H9 (cell line): ENCODE results near the gene COG4. TPM values are rescaled to one million over a fixed set of nuclear protein-coding genes. Genes with fewer than 3 reads are reported as not detected.

ENCODE experiments used
- DNase-seq: peaks from one replicate; pipeline ENCODE4 v3.0.0-alpha.2; 2017
- H2AFZ ChIP-seq: one replicate; pipeline ENCODE4 v1.6.1; 2013; ENCODE audit warnings: mild to moderate bottlenecking, low read length, control low read depth, moderate library complexity
- H2AK5ac ChIP-seq: 2 replicates; pipeline ENCODE4 v1.6.1; 2013; ENCODE audit warnings: low read length, control low read depth, mixed read lengths; ENCODE audit not compliant: insufficient read length
- H2BK120ac ChIP-seq: one replicate; pipeline ENCODE4 v1.6.1; 2013; ENCODE audit warnings: low read depth, mild to moderate bottlenecking, low read length, control low read depth, inconsistent platforms; ENCODE audit not compliant: poor library complexity, severe bottlenecking
- H2BK12ac ChIP-seq: 2 replicates; pipeline ENCODE4 v1.6.1; 2013; ENCODE audit warnings: low read length, control low read depth, mixed read lengths, low read depth; ENCODE audit not compliant: insufficient read length
- H2BK15ac ChIP-seq: 2 replicates; pipeline ENCODE4 v1.6.1; 2013; ENCODE audit warnings: low read depth, low read length, control low read depth
- H2BK20ac ChIP-seq: one replicate; pipeline ENCODE4 v1.6.1; 2013; ENCODE audit warnings: low read depth, mild to moderate bottlenecking, low read length, control low read depth, inconsistent platforms; ENCODE audit not compliant: poor library complexity, severe bottlenecking
- H2BK5ac ChIP-seq: 2 replicates; pipeline ENCODE4 v1.6.1; 2013; ENCODE audit warnings: low read length, control low read depth, mixed read lengths; ENCODE audit not compliant: insufficient read length
- H3K14ac ChIP-seq: 2 replicates; pipeline ENCODE4 v1.6.1; 2013; ENCODE audit warnings: low read length, control low read depth; ENCODE audit not compliant: insufficient read depth
- H3K18ac ChIP-seq: 2 replicates; pipeline ENCODE4 v1.6.1; 2013; ENCODE audit warnings: low read depth, mild to moderate bottlenecking, mixed read lengths, low read length, control low read depth; ENCODE audit not compliant: insufficient read length
- H3K23ac ChIP-seq: 2 replicates; pipeline ENCODE4 v1.6.1; 2013; ENCODE audit warnings: low read length, control low read depth, mixed read lengths, low read depth; ENCODE audit not compliant: insufficient read length
- H3K23me2 ChIP-seq: 2 replicates; pipeline ENCODE4 v1.6.1; 2013; ENCODE audit warnings: low read depth, mild to moderate bottlenecking, mixed read lengths, low read length, control low read depth; ENCODE audit not compliant: insufficient read length, poor library complexity, severe bottlenecking
- H3K27ac ChIP-seq: 2 replicates; pipeline ENCODE4 v1.5.1; 2013; ENCODE audit warnings: low read length, control low read depth, mixed read lengths, low read depth; ENCODE audit not compliant: insufficient read length
- H3K27me3 ChIP-seq: 2 replicates; pipeline ENCODE4 v1.6.1; 2013; ENCODE audit warnings: low read length, control low read depth, inconsistent platforms; ENCODE audit not compliant: insufficient read depth
- H3K4ac ChIP-seq: 2 replicates; pipeline ENCODE4 v1.6.1; 2013; ENCODE audit warnings: low read depth, mild to moderate bottlenecking, control low read depth, inconsistent platforms, low read length, moderate library complexity
- H3K4me1 ChIP-seq: 2 replicates; pipeline ENCODE4 v1.6.1; 2013; ENCODE audit warnings: low read length, control low read depth, inconsistent platforms; ENCODE audit not compliant: insufficient read depth
- H3K4me2 ChIP-seq: 2 replicates; pipeline ENCODE4 v1.6.1; 2013; ENCODE audit warnings: low read length, control low read depth, mixed read lengths; ENCODE audit not compliant: insufficient read length, insufficient read depth
- H3K56ac ChIP-seq: 2 replicates; pipeline ENCODE4 v1.6.1; 2013; ENCODE audit warnings: low read depth, mild to moderate bottlenecking, mixed read lengths, low read length, control low read depth; ENCODE audit not compliant: insufficient read length
- H3K79me1 ChIP-seq: 2 replicates; pipeline ENCODE4 v1.6.1; 2013; ENCODE audit warnings: low read depth, mild to moderate bottlenecking, moderate library complexity, low read length, control low read depth, inconsistent platforms; ENCODE audit not compliant: insufficient read depth, poor library complexity, severe bottlenecking
- H3K79me2 ChIP-seq: 2 replicates; pipeline ENCODE4 v1.6.1; 2013; ENCODE audit warnings: low read length, control low read depth, inconsistent platforms; ENCODE audit not compliant: insufficient read depth
- H3K9ac ChIP-seq: 2 replicates; pipeline ENCODE4 v1.6.1; 2013; ENCODE audit warnings: low read length, control low read depth, mixed read lengths; ENCODE audit not compliant: insufficient read length; ENCODE audit errors: extremely low read depth
- H3K9me3 ChIP-seq: one replicate; pipeline ENCODE4 v1.6.1; 2013; ENCODE audit warnings: low read depth, low read length, inconsistent platforms; ENCODE audit not compliant: control insufficient read depth
- H3T11ph ChIP-seq: one replicate; pipeline ENCODE4 v1.6.1; 2013; ENCODE audit warnings: mild to moderate bottlenecking, low read length, control low read depth, inconsistent platforms
- H4K20me1 ChIP-seq: one replicate; pipeline ENCODE4 v1.6.1; 2013; ENCODE audit not compliant: control insufficient read depth, insufficient read length, insufficient read depth
- H4K5ac ChIP-seq: 2 replicates; pipeline ENCODE4 v1.6.1; 2013; ENCODE audit warnings: low read depth, mild to moderate bottlenecking, mixed read lengths, low read length, control low read depth; ENCODE audit not compliant: insufficient read length
- H4K8ac ChIP-seq: replicated peaks from 2 replicates; pipeline ENCODE4 v1.6.1; 2013; ENCODE audit warnings: low read length, control low read depth, mixed read lengths, low read depth; ENCODE audit not compliant: insufficient read length
- H4K91ac ChIP-seq: 2 replicates; pipeline ENCODE4 v1.6.1; 2013; ENCODE audit warnings: low read depth, mild to moderate bottlenecking, moderate library complexity, mixed read lengths, low read length, control low read depth; ENCODE audit not compliant: insufficient read length
- H3K27ac Mint-ChIP-seq, 3 experiments: 2 replicates in 2 of 3; 3 replicates in 1 of 3; pipeline ENCODE4 v1.8.0; 2020 to 2021; ENCODE audit warnings: mixed read lengths in 3 of 3, mild to moderate bottlenecking in 1 of 3, moderate library complexity in 1 of 3
- H3K27me3 Mint-ChIP-seq: 2 replicates; pipeline ENCODE4 v1.8.0; 2021; ENCODE audit warnings: low read depth, mild to moderate bottlenecking, moderate library complexity, mixed read lengths
- H3K36me3 Mint-ChIP-seq, 3 experiments: 2 replicates in 2 of 3; 3 replicates in 1 of 3; pipeline ENCODE4 v1.8.0; 2020 to 2021; ENCODE audit warnings: low read depth in 3 of 3, mixed read lengths in 3 of 3; ENCODE audit not compliant: insufficient read depth in 1 of 3
- H3K4me1 Mint-ChIP-seq, 2 experiments: 2 replicates each; pipeline ENCODE4 v1.8.0; 2020; ENCODE audit warnings: mixed read lengths in 2 of 2
- H3K4me3 Mint-ChIP-seq, 2 experiments: 2 replicates in 1 of 2; 3 replicates in 1 of 2; pipeline ENCODE4 v1.8.0; 2020 to 2021; ENCODE audit warnings: mild to moderate bottlenecking in 2 of 2, mixed read lengths in 2 of 2, moderate library complexity in 1 of 2
- H3K9me3 Mint-ChIP-seq, 2 experiments: 2 replicates in 1 of 2; 3 replicates in 1 of 2; pipeline ENCODE4 v1.8.0; 2020; ENCODE audit warnings: mild to moderate bottlenecking in 2 of 2, mixed read lengths in 2 of 2, moderate library complexity in 1 of 2
- CTCF ChIP-seq: fragments of 200-600 bp; sonication (generic); conservative IDR thresholded peaks from 3 replicates; pipeline ENCODE4 v1.8.0; 2021; ENCODE audit warnings: antibody characterized with exemption, mild to moderate bottlenecking
- WGBS: extraction: QIAGEN DNeasy Blood & Tissue Kit; methylation state at CpG from one replicate; pipeline ENCODE4 v1.1.7; 2013; ENCODE audit warnings: missing lambda C conversion rate, low lambda C conversion rate, mixed read lengths; ENCODE audit not compliant: insufficient read length; ENCODE audit errors: extremely low coverage; 5-methylcytosine and 5-hydroxymethylcytosine counted together
- total RNA-seq: library from RNA; stranded (reverse); gene quantifications from 2 replicates; pipeline ENCODE4 v1.2.1, GENCODE V29; 2021

COG4 gene
- total RNA-seq, 1 experiment from 2014 or later: 51.9 TPM

DNA sequence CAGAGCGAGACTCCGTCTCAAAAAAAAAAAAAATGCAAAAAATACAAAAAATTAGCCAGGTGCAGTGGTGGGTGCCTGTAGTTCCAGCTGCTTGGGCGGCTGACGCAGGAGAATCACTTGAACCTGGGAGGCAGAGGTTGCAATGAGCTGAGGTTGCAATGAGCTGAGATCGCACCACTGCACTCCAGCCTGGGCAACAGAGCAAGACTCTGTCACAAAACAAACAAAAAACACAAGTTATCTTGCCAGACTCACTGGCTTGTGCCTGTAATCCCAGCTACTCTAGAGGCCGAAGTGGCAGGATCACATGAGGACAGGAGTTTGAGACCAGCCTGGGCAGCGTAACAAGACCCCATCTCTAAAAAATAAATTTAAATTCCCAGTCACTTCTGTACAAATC lies 81.0 kb downstream of the COG4 start:
- Mint-ChIP-seq H3K9me3 (peaks cover 0 to 2% of the 10 kb centered on the region in 2 experiments; a peak in 1 of 5 replicates), H3K4me3 (no peak overlapping the region), H3K4me1 (peaks cover 26% of the 10 kb centered on the region in 2 experiments), H3K27ac (no peak overlapping the region), H3K27me3 (no peaks in the 10 kb centered on the region; the same call in 1 of the 2 replicates), H3K36me3 (no peaks in the 10 kb centered on the region; a peak in 1 of 7 replicates)
- no peak overlapping the region for H3K23ac ChIP-seq
- no peak overlapping the region for H2BK120ac ChIP-seq
- H3K9ac ChIP-seq: no peak overlapping the region
- peaks cover 5% of the 10 kb centered on the region for H3K4me1 ChIP-seq
- H3K79me1 ChIP-seq: no peaks in the 10 kb centered on the region
- no peak overlapping the region for H3K4me2 ChIP-seq
- H2BK12ac ChIP-seq: no peak overlapping the region
- H2AK5ac ChIP-seq: no peak overlapping the region
- H3K27me3 ChIP-seq: no peaks in the 10 kb centered on the region
- no peak overlapping the region for H3K56ac ChIP-seq
- peaks cover 4% of the 10 kb centered on the region; the same call in 1 of the 2 replicates for H3K79me2 ChIP-seq
- H4K91ac ChIP-seq: no peak overlapping the region
- no peak overlapping the region for H3T11ph ChIP-seq
- no peak overlapping the region for H2AFZ ChIP-seq
- no peak overlapping the region for H3K14ac ChIP-seq
- H3K23me2 ChIP-seq: peaks cover 11% of the 10 kb centered on the region
- no CpG with 5 or more reads among the region's 7 CpGs for WGBS
- DNase-seq: no peak
- H2BK15ac ChIP-seq: no peak overlapping the region
- no peak overlapping the region for H2BK5ac ChIP-seq
- no peak overlapping the region for H3K27ac ChIP-seq
- no peak overlapping the region for H3K18ac ChIP-seq
- no peaks in the 10 kb centered on the region for H4K20me1 ChIP-seq
- TF ChIP-seq CTCF: no peak
- H2BK20ac ChIP-seq: no peak overlapping the region
- H4K8ac ChIP-seq: no peak overlapping the region
- no peak overlapping the region for H3K4ac ChIP-seq
- no peaks in the 10 kb centered on the region for H3K9me3 ChIP-seq
- H4K5ac ChIP-seq: no peak overlapping the region
